Neural cell (in vitro differentiated cells): ENCODE data around the gene TSGA10. TPM values are rescaled to one million over a fixed set of nuclear protein-coding genes. Genes with fewer than 3 reads are reported as not detected.

ENCODE experiments used
- H2AFZ ChIP-seq: fragments of 200-600, 300-800 bp; sonication (generic), shearing (Covaris generic); 2 replicates; pipeline ENCODE4 v1.6.0; 2014; ENCODE audit warnings: low read depth, mild to moderate bottlenecking, antibody characterized with exemption, low read length, moderate library complexity
- H3F3A ChIP-seq: fragments of 200-600 bp; shearing (Covaris generic); 2 replicates; pipeline ENCODE4 v1.6.1; 2016; ENCODE audit warnings: mild to moderate bottlenecking, moderate library complexity, mixed read lengths, antibody characterized with exemption, low read length; ENCODE audit not compliant: insufficient read depth, poor library complexity, severe bottlenecking
- H3K27ac ChIP-seq: fragments of 200-600, 300-800 bp; sonication (generic), shearing (Covaris generic); 2 replicates; pipeline ENCODE4 v1.5.1; 2014; ENCODE audit warnings: mild to moderate bottlenecking, low read length, moderate library complexity
- H3K27me3 ChIP-seq: fragments of 300-800, 200-600 bp; sonication (generic), shearing (Covaris generic); 2 replicates; pipeline ENCODE4 v1.6.0; 2014; ENCODE audit warnings: mild to moderate bottlenecking, low read depth, low read length, moderate library complexity; ENCODE audit not compliant: insufficient read depth
- H3K36me3 ChIP-seq: fragments of 300-800, 200-600 bp; sonication (generic), shearing (Covaris generic); 2 replicates; pipeline ENCODE4 v1.5.1; 2014; ENCODE audit warnings: mild to moderate bottlenecking, antibody characterized with exemption, low read length, moderate library complexity; ENCODE audit not compliant: insufficient read depth
- H3K4me2 ChIP-seq: fragments of 300-800, 200-600 bp; sonication (generic), shearing (Covaris generic); 2 replicates; pipeline ENCODE4 v1.6.0; 2014; ENCODE audit warnings: mild to moderate bottlenecking, low read length
- H3K4me3 ChIP-seq: fragments of 300-800, 200-600 bp; sonication (generic), shearing (Covaris generic); 2 replicates; pipeline ENCODE4 v1.5.1; 2014; ENCODE audit warnings: mild to moderate bottlenecking, low read length, moderate library complexity
- H3K79me2 ChIP-seq: fragments of 200-600 bp; shearing (Covaris generic); replicated peaks from 2 replicates; pipeline ENCODE4 v1.6.0; 2014; ENCODE audit warnings: mild to moderate bottlenecking, low read length, moderate library complexity; ENCODE audit not compliant: insufficient read depth
- H3K9ac ChIP-seq: fragments of 300-800, 200-600 bp; sonication (generic), shearing (Covaris generic); 2 replicates; pipeline ENCODE4 v1.6.1; 2016; ENCODE audit warnings: mild to moderate bottlenecking, low read length, mixed read lengths
- H3K9me2 ChIP-seq: fragments of 200-600 bp; shearing (Covaris generic); 2 replicates; pipeline ENCODE4 v1.6.1; 2016; ENCODE audit warnings: mild to moderate bottlenecking, low read length, mixed read lengths; ENCODE audit not compliant: insufficient read depth
- H3K9me3 ChIP-seq: fragments of 200-600, 300-800 bp; sonication (generic), shearing (Covaris generic); 2 replicates; pipeline ENCODE4 v1.6.1; 2016; ENCODE audit warnings: mild to moderate bottlenecking, mixed run types, low read length, moderate library complexity, mixed read lengths
- H4K20me1 ChIP-seq: fragments of 200-600 bp; shearing (Covaris generic); 2 replicates; pipeline ENCODE4 v1.6.1; 2016; ENCODE audit warnings: mild to moderate bottlenecking, mixed run types; ENCODE audit not compliant: insufficient read depth
- EP300 ChIP-seq: fragments of 450-650 bp; conservative IDR thresholded peaks from 2 replicates; pipeline ENCODE4 v1.6.1; 2014; ENCODE audit warnings: antibody characterized with exemption, mild to moderate bottlenecking, moderate library complexity; ENCODE audit not compliant: poor library complexity, severe bottlenecking
- EZH2 ChIP-seq: fragments of 200-600, 300-800 bp; shearing (Covaris generic), sonication (generic); IDR thresholded peaks from 2 replicates; pipeline ENCODE4 v1.6.1; 2014; ENCODE audit warnings: antibody characterized with exemption, low read length, borderline replicate concordance, mild to moderate bottlenecking; ENCODE audit not compliant: insufficient read depth, poor library complexity, severe bottlenecking
- MXI1 ChIP-seq: fragments of 450-650 bp; conservative IDR thresholded peaks from 2 replicates; pipeline ENCODE4 v1.6.1; 2014; ENCODE audit warnings: antibody characterized with exemption, mild to moderate bottlenecking; ENCODE audit not compliant: poor library complexity, severe bottlenecking
- POLR2AphosphoS5 ChIP-seq: IDR thresholded peaks from 2 replicates; pipeline ENCODE4 v1.6.1; 2012
- RAD21 ChIP-seq: fragments of 450-650 bp; conservative IDR thresholded peaks from 2 replicates; pipeline ENCODE4 v1.6.1; 2014; ENCODE audit warnings: antibody characterized with exemption, mild to moderate bottlenecking, moderate library complexity
- SMC3 ChIP-seq: fragments of 450-650 bp; conservative IDR thresholded peaks from 2 replicates; pipeline ENCODE4 v1.6.1; 2014; ENCODE audit warnings: antibody characterized with exemption, mild to moderate bottlenecking, moderate library complexity; ENCODE audit not compliant: poor library complexity
- TAF1 ChIP-seq: IDR thresholded peaks from 2 replicates; pipeline ENCODE4 v1.6.1; 2012; ENCODE audit warnings: low read depth
- polyA plus RNA-seq: library from polyadenylated mRNA; depleted of rRNA; stranded (reverse); fragments of >200 nt; gene quantifications from 2 replicates; pipeline ENCODE4 v1.2.3, GENCODE V29; 2014
- TF ChIP-seq, protein P1 (sequence below): fragments of 450-650 bp; IDR thresholded peaks from 2 replicates; pipeline ENCODE4 v1.5.1; 2014; ENCODE audit warnings: antibody characterized with exemption, mild to moderate bottlenecking, moderate library complexity; ENCODE audit not compliant: poor library complexity, severe bottlenecking
- TF ChIP-seq, protein P2 (sequence below): IDR thresholded peaks from 2 replicates; pipeline ENCODE4 v1.6.1; 2012; ENCODE audit warnings: borderline replicate concordance

The TSGA10 gene
- polyA plus RNA-seq, 1 donor from 2014 or later = 8.0 TPM

- TF ChIP-seq POLR2AphosphoS5 (no peak), TAF1 (no peak), MXI1 (no peak), EP300 (no peak), SMC3 (no peak), EZH2 (no peak), RAD21 (no peak)
- TF ChIP-seq, protein P1, sequence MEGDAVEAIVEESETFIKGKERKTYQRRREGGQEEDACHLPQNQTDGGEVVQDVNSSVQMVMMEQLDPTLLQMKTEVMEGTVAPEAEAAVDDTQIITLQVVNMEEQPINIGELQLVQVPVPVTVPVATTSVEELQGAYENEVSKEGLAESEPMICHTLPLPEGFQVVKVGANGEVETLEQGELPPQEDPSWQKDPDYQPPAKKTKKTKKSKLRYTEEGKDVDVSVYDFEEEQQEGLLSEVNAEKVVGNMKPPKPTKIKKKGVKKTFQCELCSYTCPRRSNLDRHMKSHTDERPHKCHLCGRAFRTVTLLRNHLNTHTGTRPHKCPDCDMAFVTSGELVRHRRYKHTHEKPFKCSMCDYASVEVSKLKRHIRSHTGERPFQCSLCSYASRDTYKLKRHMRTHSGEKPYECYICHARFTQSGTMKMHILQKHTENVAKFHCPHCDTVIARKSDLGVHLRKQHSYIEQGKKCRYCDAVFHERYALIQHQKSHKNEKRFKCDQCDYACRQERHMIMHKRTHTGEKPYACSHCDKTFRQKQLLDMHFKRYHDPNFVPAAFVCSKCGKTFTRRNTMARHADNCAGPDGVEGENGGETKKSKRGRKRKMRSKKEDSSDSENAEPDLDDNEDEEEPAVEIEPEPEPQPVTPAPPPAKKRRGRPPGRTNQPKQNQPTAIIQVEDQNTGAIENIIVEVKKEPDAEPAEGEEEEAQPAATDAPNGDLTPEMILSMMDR = no peak
- TF ChIP-seq, protein P2, sequence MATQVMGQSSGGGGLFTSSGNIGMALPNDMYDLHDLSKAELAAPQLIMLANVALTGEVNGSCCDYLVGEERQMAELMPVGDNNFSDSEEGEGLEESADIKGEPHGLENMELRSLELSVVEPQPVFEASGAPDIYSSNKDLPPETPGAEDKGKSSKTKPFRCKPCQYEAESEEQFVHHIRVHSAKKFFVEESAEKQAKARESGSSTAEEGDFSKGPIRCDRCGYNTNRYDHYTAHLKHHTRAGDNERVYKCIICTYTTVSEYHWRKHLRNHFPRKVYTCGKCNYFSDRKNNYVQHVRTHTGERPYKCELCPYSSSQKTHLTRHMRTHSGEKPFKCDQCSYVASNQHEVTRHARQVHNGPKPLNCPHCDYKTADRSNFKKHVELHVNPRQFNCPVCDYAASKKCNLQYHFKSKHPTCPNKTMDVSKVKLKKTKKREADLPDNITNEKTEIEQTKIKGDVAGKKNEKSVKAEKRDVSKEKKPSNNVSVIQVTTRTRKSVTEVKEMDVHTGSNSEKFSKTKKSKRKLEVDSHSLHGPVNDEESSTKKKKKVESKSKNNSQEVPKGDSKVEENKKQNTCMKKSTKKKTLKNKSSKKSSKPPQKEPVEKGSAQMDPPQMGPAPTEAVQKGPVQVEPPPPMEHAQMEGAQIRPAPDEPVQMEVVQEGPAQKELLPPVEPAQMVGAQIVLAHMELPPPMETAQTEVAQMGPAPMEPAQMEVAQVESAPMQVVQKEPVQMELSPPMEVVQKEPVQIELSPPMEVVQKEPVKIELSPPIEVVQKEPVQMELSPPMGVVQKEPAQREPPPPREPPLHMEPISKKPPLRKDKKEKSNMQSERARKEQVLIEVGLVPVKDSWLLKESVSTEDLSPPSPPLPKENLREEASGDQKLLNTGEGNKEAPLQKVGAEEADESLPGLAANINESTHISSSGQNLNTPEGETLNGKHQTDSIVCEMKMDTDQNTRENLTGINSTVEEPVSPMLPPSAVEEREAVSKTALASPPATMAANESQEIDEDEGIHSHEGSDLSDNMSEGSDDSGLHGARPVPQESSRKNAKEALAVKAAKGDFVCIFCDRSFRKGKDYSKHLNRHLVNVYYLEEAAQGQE = no peak
- Histone ChIP-seq H3K9ac (no peak overlapping the region), H3K9me3 (no peaks in the 10 kb centered on the region), H3K4me3 (no peak overlapping the region), H3K79me2 (no peaks in the 10 kb centered on the region), H3K36me3 (no peaks in the 10 kb centered on the region), H3K27ac (no peak overlapping the region), H2AFZ (no peak overlapping the region), H3K4me2 (no peak overlapping the region), H4K20me1 (no peaks in the 10 kb centered on the region), H3F3A (no peaks in the 10 kb centered on the region), H3K9me2 (no peaks in the 10 kb centered on the region), H3K27me3 (no peaks in the 10 kb centered on the region)
Observed at GRCh38 chr2:99169534-99169933, 14.8 kb upstream of the TSGA10 start.

DNA sequence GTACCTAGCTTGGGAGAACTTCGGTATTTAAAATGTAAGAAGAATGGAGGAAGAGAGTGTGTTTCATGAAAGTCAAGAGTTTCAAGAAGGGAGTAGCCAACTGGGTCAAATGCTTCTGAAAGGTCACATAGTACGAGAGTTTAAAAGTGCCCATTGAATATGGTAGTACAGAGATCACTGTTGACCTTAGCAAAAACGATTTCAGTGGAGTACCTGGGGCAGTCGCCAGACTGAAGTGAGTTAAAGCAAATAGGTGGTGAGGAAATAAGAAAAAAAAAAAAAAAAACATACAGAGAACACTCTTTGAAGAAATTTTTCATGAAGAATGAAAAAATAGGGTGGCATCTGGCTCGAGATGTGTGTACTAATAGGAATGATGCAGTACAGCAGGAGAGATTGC is 11.5 kb upstream of the TSGA10 start:
- H3K9me3 ChIP-seq = no peaks in the 10 kb centered on the region
- TF ChIP-seq EP300 = no peak
- H3K36me3 ChIP-seq = peaks cover 6% of the 10 kb centered on the region

DNA sequence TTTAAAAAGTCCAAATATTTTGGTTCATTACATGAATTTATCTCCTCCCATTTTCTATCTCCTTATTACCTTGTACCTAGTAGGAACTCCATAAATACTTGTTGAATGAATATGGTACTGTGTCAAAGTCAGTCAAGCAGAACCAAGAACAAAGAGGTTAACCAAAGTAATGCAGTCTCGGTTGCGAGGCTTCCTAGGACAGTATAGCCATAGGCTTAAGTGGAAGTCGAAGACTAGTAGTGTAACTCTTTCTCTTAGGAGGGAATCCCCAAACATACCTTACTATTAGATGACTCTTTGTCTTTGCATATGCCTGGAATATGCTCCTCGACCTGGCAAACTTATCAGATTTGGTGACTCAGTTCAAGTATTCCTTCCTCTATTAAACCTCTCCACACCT is 4.9 kb upstream of the TSGA10 start:
- no peak overlapping the region for H3K9ac ChIP-seq
- no peaks in the 10 kb centered on the region for H4K20me1 ChIP-seq
- no peaks in the 10 kb centered on the region for H3K27me3 ChIP-seq
- H3K27ac ChIP-seq = no peak overlapping the region
- no peak overlapping the region for H3K4me2 ChIP-seq
- no peak for TF ChIP-seq EZH2
- no peak for TF ChIP-seq SMC3
- TF ChIP-seq TAF1 = no peak
- TF ChIP-seq RAD21 = no peak
- TF ChIP-seq EP300 = no peak
- TF ChIP-seq MXI1 = no peak
- TF ChIP-seq POLR2AphosphoS5 = no peak
- TF ChIP-seq, protein P2 = no peak
- TF ChIP-seq, protein P1 = no peak
- H3K4me3 ChIP-seq = no peak overlapping the region
- no peaks in the 10 kb centered on the region for H3F3A ChIP-seq
- no peaks in the 10 kb centered on the region for H3K9me3 ChIP-seq
- no peak overlapping the region for H2AFZ ChIP-seq
- H3K79me2 ChIP-seq = no peaks in the 10 kb centered on the region
- H3K36me3 ChIP-seq = peaks cover 10% of the 10 kb centered on the region
- no peaks in the 10 kb centered on the region for H3K9me2 ChIP-seq

More for the DNA sequence above, 11.5 kb upstream of the TSGA10 start:
- Histone ChIP-seq H3K4me2 (no peak overlapping the region), H3K27me3 (no peaks in the 10 kb centered on the region), H4K20me1 (no peaks in the 10 kb centered on the region), H3K9ac (no peak overlapping the region), H3K9me2 (no peaks in the 10 kb centered on the region), H3F3A (no peaks in the 10 kb centered on the region), H3K4me3 (no peak overlapping the region), H3K79me2 (no peaks in the 10 kb centered on the region), H3K27ac (no peak overlapping the region), H2AFZ (no peak overlapping the region)
